HG03442 (cell line): ENCODE results near the gene HOXA1.

Source experiments
- ATAC-seq: cut with Tn5 transposase; IDR thresholded peaks from one replicate; pipeline ENCODE4 v1.9.1; 2021; ENCODE audit warnings: mild to moderate bottlenecking, moderate library complexity; ENCODE audit not compliant: unreplicated experiment

The HOXA1 gene

GRCh38 chr7:27116962-27117886 lies 21.4 kb upstream of the HOXA1 start:
- ATAC-seq = no peak

GRCh38 chr7:27116031-27116961 lies 20.5 kb upstream of the HOXA1 start:
- ATAC-seq = no peak

GRCh38 chr7:27115221-27116026 lies 19.6 kb upstream of the HOXA1 start:
- ATAC-seq = no peak

GRCh38 chr7:27114881-27115220 lies 19.1 kb upstream of the HOXA1 start:
- no peak for ATAC-seq

GRCh38 chr7:27113991-27114769 lies 18.4 kb upstream of the HOXA1 start:
- ATAC-seq = no peak

- ATAC-seq = no peak
Observed at GRCh38 chr7:27112955-27113949, 17.5 kb upstream of the HOXA1 start.

- no peak for ATAC-seq
Observed at GRCh38 chr7:27112361-27112760, 16.6 kb upstream of the HOXA1 start.

- no peak for ATAC-seq
Observed at GRCh38 chr7:27111751-27112277, 16.0 kb upstream of the HOXA1 start.

GRCh38 chr7:27111042-27111750 lies 15.4 kb upstream of the HOXA1 start:
- ATAC-seq = no peak

- ATAC-seq = no peak
Observed at GRCh38 chr7:27110186-27111031, 14.6 kb upstream of the HOXA1 start.

GRCh38 chr7:27109466-27110185 lies 13.8 kb upstream of the HOXA1 start:
- no peak for ATAC-seq

- ATAC-seq = no peak
Observed at GRCh38 chr7:27108390-27109127, 12.8 kb upstream of the HOXA1 start.

- ATAC-seq = no peak
Observed at GRCh38 chr7:27107391-27108381, 11.9 kb upstream of the HOXA1 start.

- no peak for ATAC-seq
Observed at GRCh38 chr7:27106901-27107240, 11.1 kb upstream of the HOXA1 start.
